Measurements from ENCODE around the gene RBM15. TPM values are rescaled to one million over a fixed set of nuclear protein-coding genes. Genes with fewer than 3 reads are reported as not detected.

The RBM15 gene
- total and polyA plus RNA-seq, 2 donors (not counting 3 experiments of a cell fraction or from before 2014, with no cell fraction given), result 8.5 to 29.5 TPM

DNA sequence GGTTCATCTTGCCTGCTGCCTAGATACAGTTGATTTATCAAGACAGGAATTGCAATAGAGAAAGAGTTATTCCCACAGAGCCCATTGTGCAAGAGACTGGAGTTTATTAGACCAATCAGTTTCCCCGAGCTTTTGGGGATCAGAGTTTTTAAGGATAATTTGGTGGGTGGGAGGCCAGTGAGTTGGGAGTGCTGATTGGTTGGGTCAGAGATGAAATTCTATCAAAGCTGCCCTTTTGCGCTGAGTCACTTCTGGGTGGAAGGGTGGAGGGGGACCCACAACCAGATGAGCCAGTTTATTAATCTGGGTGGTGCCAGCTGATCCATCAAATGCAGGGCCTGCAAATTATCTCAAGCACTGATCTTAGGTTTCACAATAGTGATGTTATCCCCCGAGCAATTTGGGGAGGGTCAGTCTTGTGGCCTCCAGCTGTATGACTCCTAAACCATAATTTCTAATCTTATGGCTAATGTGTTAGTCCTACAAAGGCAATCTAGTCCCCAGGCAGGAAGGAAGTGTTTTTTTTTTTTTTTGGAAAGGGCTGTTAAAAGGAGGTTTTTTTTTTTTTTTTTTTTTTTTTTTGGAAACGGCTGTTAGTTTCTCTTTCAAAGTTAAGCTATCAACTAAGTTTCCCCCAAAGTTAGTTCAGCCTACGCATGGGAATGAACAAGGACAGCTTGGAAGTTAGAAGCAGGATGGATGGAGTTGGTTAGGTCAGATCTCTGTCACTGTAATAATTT lies 44.2 kb downstream of the RBM15 start:
- intact Hi-C loops (cut with micrococcal nuclease) (no loop called here), dilution Hi-C loops (cut with MboI; ENCODE audit: extremely low pct_ligation_motif_present, low sequenced_read_pairs) (no loop called here)
- no peak overlapping the region for H3K9ac ChIP-seq (replicated peaks; ENCODE audit: extremely low read depth, insufficient read depth, low read length)
- ChIA-PET CTCF (interaction anchor here (2.0 kb wide), 1 partner anchor 22 kb away, joined by 5 read pairs; no protein-coding TSS in a partner anchor), POLR2A (no interaction called here)
- H3K4me2 ChIP-seq (ENCODE audit: insufficient read depth, low read length), result no peak overlapping the region
- TF ChIP-seq JUN (IDR thresholded peaks at IDR 0.05; ENCODE audit: borderline replicate concordance, insufficient read depth, insufficient read length, low read depth), result no peak
- no peak for TF ChIP-seq POLR2A (IDR thresholded peaks at IDR 0.05; ENCODE audit: low read depth, low read length)
- TF ChIP-seq EZH2 (IDR thresholded peaks at IDR 0.05; ENCODE audit: borderline replicate concordance, low read depth, low read length, severe bottlenecking), result no peak
- TF ChIP-seq, protein P1, sequence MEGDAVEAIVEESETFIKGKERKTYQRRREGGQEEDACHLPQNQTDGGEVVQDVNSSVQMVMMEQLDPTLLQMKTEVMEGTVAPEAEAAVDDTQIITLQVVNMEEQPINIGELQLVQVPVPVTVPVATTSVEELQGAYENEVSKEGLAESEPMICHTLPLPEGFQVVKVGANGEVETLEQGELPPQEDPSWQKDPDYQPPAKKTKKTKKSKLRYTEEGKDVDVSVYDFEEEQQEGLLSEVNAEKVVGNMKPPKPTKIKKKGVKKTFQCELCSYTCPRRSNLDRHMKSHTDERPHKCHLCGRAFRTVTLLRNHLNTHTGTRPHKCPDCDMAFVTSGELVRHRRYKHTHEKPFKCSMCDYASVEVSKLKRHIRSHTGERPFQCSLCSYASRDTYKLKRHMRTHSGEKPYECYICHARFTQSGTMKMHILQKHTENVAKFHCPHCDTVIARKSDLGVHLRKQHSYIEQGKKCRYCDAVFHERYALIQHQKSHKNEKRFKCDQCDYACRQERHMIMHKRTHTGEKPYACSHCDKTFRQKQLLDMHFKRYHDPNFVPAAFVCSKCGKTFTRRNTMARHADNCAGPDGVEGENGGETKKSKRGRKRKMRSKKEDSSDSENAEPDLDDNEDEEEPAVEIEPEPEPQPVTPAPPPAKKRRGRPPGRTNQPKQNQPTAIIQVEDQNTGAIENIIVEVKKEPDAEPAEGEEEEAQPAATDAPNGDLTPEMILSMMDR (IDR thresholded peaks at IDR 0.05; ENCODE audit: extremely low read depth in 1 of 2, insufficient read depth in 1 of 2, low read depth in 1 of 2, low read length in 2 of 2), result no peak
- no peak for TF ChIP-seq MYC (IDR thresholded peaks at IDR 0.05; ENCODE audit: low read depth, low read length)
- TF ChIP-seq POLR2AphosphoS5 (IDR thresholded peaks at IDR 0.05; ENCODE audit: insufficient read depth, low read depth, low read length), result no peak
- no peak for TF ChIP-seq GATA2 (IDR thresholded peaks at IDR 0.05; ENCODE audit: insufficient read depth, insufficient read length, low read depth, low read length)
- TF ChIP-seq, protein P2, sequence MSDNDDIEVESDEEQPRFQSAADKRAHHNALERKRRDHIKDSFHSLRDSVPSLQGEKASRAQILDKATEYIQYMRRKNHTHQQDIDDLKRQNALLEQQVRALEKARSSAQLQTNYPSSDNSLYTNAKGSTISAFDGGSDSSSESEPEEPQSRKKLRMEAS (IDR thresholded peaks at IDR 0.05; ENCODE audit: insufficient read depth, insufficient read length), result no peak
- no peak for TF ChIP-seq FOS (IDR thresholded peaks at IDR 0.05; ENCODE audit: borderline replicate concordance, insufficient read depth, low read length)
- no peaks in the 10 kb centered on the region for H4K20me1 ChIP-seq (replicated peaks; ENCODE audit: control insufficient read depth, extremely low read depth, insufficient read depth, low read length)
- no peaks in the 10 kb centered on the region for H3K9me1 ChIP-seq (replicated peaks; ENCODE audit: control insufficient read depth, extremely low read depth, insufficient read depth, low read length)
- H3K36me3 ChIP-seq (ENCODE audit: control insufficient read depth in 2 of 2, extremely low read depth in 1 of 2, insufficient read depth in 2 of 2, low read length in 2 of 2), result peaks cover 0 to 2% of the 10 kb centered on the region in 2 experiments
- H3K4me3 ChIP-seq (replicated peaks in 1 of 3; ENCODE audit: insufficient read depth in 1 of 3, low read depth in 1 of 3, low read length in 3 of 3), result no peak overlapping the region
- no peak overlapping the region for H2AFZ ChIP-seq (ENCODE audit: low read depth, low read length)
- peak; percentile 1 for DNase-seq (ENCODE audit: low read depth, low spot score)
- no peaks in the 10 kb centered on the region for H3K79me2 ChIP-seq (ENCODE audit: control insufficient read depth, insufficient read depth, low read length)
- BruUV-seq (replicated peaks), result no TSS peak
- no peaks in the 10 kb centered on the region for H3K27me3 ChIP-seq (ENCODE audit: control insufficient read depth in 2 of 2, insufficient read depth in 2 of 2, low read length in 2 of 2)
- H3K4me1 ChIP-seq (ENCODE audit: control insufficient read depth, extremely low read depth, insufficient read depth, low read length), result peaks cover 7% of the 10 kb centered on the region
- H3K27ac ChIP-seq (ENCODE audit: insufficient read depth, low read depth, low read length), result no peak overlapping the region
- H3K9me3 ChIP-seq (replicated peaks; ENCODE audit: control insufficient read depth, insufficient read depth, low read length), result no peaks in the 10 kb centered on the region
- no peak for FAIRE-seq

Measured in endothelial cell of umbilical vein (primary cell).